GM19240 (cell line): ENCODE measurements around the gene LAD1.
A peak's percentile ranks its signal among the peaks of the same experiment; 100 is the strongest.

Experiments used
- DNase-seq: peaks from one replicate; pipeline ENCODE4 v3.0.0; 2011; ENCODE audit warnings: low spot score; ENCODE audit not compliant: insufficient read length

LAD1 gene

DNA sequence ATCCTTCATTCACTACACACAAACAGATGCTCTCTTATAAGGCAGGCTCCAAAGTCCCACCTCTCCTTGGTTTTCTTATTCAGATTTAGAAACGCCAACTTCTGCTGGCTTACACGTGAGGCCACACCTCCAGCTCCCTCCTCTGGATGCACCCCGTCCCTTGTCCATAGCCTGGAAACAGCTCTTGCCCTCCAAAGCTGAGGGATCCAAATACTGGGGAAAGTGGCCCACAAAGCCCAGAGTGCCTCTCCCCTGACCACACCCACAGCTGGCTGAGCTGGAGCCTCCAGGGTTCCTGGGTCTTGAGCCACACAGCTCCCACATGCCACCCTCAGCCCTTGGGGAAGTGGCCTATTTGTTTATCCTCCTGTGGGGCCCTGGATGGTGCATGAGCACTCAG, 4.5 kb downstream of the LAD1 start:
- no peak for DNase-seq

DNA sequence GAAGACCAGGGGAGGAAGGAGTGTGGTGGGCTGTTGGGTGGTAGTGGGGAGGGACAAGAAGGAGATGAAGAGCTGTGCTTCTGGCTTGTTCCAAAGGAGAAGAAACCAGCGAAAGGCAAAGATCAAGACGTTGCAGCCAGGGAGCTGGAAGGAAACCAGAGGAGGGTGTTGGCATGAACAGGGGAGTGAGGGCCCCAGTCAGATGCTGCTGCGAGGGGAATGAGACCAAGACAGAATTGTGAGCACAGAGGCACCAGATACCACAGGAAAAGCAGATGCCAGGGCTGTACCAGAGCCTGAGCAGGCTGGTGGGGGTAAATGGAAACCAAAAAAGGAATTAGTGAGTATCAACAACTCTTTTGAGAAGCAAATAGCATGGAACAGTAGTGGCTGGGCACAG, 6.0 kb downstream of the LAD1 start:
- no peak for DNase-seq

DNA sequence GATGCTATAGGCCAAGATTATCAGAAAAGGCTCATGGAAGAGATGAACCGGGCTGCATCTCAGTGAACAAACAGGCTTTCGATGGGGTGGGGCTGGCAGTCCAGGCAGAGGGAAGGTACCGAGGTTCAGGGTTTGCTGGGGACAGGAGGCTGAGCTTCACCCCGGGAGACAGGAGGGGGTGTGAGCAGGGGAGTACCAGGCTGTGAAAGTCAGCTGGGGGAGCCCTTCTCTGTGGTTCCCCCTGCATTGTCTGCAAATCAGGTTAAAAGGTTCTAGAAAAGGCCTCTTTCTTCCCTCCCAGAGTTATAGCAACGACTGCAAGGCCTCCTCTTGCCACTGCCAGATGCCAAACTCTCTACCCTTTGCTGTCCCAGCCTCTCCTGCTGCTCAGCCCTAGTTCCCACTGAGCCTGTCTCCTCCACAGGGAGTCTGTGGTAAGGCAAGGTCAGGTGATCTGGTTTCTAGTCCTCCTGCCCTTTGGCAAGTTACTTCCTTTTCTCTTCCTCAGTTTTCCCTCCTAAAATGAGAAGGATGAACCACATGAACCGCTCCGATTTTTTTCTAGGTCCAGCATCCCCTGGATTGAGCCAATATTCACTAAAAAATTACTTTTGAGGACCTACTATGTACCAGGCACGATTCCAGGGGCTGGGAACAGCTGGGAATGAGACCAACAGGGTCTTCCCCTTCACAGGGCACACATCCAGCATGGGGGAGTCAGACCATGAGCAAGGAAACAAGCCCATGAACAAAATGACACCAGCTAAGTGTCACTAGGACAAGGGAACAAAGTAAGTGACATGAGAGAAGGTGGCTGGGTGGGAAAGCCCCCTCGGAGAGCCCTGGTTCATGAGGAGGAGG, 7.2 kb downstream of the LAD1 start:
- DNase-seq: no peak

DNA sequence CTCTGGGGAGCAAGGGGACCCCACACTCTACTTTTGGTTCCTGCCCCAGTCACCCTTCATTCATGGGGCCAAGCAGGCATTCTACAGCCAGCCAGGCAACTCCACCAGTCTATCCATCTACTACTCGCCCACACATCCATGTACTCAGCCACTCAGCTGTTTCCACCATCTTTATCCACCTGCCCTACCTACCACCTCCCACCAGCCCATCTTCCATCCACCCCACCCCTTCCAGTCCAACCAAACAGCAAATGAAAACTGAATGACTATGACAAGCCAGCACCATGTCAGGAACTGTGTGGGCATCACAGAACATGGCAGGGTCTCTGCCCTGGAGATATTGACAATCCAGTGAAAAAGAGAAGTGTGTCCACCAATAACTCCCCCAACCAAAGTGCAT, 7.9 kb downstream of the LAD1 start:
- DNase-seq: no peak

DNA sequence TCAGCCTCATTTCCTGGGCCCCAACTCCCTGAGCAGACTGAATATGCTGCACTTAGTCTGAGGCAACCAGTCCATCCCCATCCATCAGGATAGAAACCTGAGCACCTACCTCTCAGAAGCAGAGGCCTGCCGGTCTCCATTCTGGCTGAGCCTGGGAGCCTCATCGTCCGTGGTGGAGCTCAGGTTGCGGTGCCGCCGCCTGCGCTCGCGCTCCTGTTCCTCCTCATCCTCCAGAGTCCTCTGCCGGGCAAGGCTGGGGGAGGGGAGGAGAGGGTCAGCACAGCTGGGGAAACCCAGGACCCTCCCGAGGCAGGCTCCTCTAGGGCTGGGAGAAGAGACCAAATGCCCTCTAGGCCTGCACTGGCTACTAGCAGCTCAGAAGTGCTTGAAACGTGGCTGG, 10.1 kb downstream of the LAD1 start:
- DNase-seq: no peak

DNA sequence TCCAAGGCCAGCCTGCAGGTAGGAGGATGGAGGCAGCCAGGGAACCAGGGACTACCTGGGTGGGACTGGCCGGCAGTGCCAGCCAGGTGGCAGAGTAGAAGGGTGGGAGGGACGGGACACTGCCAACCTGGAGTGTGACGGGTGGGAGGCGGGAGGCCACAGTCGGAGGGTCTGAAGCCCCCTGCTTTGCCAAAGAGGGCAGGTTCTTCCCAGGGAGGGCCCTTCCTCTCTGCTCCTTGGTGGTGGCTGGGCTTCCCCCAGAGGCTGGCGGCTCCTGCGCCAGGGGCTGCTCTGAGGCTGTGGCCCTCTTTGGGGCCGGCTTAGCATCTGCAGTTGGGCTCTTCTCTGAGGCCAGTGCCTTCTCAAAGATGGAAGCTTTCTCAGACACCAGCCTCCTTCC, 12.9 kb downstream of the LAD1 start:
- no peak for DNase-seq

DNA sequence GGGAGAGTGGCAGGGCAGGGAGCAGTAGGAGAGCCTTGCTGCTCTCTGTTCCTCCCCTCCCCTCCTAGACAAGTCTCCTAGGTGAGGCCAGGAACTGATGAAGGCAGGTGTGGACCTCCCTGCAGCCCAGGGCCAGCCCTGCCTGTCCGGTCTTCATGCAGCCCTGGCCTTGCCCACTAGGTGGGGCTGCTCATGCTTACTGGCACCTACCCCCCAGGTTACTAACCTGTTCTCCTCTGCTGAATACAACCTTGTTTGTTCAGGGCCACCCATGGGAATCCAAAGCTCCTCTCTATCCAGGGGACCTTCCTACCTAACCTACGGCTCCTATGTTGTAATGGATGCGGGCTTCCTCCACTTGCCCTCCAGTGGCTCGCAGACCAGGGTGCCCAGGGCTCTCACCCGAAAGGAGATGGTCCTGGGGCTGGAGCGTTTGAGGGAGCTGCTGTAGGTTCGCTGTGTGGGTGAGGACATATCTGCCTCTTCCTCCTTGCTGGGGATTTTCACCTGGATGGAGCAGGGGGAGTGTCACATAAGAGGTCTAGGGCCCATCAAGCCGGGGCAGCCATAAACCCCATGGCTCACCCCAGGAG, 13.7 kb downstream of the LAD1 start:
- peak; percentile 74 for DNase-seq

DNA sequence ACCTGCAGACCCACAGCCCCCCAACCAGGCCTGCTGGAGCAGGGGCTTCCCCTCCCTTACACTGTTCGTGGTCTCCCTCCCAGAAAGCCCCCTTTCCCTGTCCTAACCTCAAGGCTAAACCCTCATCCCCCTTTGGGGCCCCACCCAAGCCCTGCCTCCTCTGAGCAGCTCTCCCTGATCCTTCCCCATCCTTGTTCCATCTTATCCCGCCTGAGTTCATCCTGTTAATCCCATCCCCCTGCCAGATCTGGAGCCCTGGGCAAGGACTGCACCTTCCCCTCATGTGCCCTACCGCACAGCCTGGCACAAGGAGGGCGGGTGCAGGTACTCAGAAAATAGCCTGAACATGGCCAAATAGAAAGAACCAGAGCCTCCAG, 14.7 kb downstream of the LAD1 start:
- DNase-seq: no peak

DNA sequence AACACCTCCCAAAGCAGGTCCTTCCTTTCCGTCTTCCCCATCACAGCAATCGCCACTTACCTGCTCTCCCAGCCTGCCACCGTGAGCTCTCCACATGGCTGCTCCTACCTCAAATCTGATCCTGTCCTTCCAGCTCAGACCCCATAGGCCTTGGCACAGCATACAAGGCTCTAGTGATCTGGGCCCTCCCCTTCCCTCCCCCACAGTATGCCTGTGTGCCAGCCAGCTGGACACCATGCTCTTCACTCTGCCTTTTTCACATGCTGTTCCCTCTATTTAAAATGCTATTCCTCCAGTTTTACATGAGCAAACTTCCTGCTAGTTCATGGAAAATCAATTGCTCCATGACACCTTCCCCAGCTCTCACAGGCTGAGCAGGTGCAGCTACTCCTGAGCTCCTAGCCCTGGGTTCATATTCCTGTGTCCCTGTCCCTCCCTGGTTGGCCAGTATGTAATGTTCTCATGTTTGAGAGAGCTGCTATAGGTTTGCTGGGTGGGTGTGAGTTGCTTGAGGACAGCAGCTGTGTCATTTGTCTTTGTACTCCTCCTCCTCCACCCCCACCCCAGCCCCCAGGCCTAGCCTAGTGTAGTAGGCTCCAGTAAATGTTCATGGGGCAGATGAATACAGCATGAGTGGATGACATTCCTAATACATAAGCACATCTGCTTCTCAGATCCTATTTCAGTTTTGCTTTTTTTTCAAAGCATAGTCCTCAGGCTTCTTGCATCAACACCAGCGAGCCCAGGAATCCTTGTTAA, 15.3 kb downstream of the LAD1 start:
- DNase-seq: no peak

DNA sequence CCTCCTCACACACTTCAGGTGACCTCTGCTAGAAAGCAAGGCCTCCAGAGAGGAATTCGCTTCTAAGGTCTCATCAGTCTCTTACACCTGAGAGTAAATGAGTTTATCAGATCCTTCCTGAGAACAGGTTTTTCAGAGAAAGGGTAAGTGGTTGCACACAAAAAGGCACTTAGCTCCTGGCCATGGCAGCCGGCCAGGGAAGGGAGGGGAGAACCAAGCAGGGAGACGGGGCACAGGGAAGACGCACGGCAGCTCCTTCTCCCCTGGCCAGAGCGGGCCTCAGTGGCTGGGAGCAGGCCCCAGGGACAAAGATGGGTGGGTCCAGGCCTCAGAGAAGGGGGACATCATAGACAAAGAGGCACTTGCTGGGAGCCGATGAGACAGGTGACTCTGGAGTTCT, 18.0 kb downstream of the LAD1 start:
- no peak for DNase-seq

DNA sequence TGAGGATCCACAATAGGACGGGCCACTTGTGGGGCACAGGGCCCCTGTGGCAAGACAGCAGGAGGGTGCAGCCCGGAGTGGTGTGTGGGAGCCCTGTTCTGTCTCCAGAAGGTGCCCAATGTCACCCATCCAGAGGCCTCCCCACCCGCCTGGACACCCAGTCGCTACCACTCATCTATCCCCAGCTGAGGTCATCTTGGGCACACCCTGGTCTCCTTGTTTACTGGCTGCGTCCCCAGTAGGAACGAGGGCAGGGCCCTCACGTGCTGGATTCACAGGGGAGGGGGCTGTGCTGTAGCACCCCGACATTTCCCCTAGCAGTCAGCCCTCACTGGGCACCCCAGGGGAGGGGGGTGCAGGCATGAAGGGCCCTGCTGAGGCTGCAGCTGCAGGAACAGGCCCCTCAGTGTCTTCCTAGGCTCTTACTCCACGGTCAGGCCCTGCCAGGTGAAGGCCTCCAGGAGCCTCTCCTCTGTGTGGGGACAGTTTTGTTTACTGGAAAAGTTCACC, 19.3 kb downstream of the LAD1 start:
- DNase-seq: no peak

DNA sequence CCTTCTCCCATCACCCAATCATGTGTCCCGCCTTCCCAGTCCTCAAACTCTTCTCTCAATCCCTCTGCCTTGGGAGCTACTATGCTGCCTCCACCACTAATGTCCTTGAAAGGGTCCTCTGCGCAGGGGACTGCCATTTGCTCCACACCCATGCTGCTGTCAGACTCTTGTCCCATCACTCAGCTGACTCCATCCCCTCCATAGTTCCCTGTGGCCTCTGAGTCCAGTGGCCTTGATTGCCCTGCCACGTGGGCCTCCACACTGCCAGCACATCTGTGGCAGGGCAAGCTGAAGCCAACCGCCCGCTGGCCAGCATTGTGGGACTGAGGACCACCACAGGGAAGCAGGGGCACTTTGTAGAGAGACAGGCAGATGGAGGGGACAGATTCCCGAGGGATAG, 20.3 kb downstream of the LAD1 start:
- no peak for DNase-seq

DNA sequence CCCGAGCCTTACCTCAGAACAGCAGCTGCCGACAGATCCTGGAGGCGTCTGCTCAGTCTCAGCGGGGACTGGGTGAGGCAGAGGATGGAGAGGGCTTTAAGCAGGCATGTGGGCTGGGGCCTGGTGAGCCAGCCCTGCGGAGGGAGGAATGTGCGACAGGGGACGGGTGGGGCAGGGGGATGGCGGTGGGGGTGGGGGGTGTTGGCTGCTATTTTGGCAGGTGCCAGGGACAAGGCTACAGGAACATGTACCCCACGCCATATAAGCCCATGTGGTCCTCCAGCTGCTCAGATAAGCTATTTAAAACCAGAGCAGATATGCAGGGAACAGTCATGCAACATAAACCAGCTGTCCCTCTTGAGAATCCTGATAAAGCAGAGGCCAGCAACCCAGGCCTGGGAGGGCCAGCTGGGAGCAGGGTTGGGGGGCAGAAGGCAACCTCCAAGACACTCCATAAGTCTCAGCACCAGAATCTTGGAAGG, 21.5 kb downstream of the LAD1 start, which contains the start of gene TNNT2:
TSS of gene TNNT2 (minus strand) at position 70 of the 482 bp plus-strand sequence. CDS start 4,426 bp downstream, outside the sequence.
- DNase-seq: no peak

DNA sequence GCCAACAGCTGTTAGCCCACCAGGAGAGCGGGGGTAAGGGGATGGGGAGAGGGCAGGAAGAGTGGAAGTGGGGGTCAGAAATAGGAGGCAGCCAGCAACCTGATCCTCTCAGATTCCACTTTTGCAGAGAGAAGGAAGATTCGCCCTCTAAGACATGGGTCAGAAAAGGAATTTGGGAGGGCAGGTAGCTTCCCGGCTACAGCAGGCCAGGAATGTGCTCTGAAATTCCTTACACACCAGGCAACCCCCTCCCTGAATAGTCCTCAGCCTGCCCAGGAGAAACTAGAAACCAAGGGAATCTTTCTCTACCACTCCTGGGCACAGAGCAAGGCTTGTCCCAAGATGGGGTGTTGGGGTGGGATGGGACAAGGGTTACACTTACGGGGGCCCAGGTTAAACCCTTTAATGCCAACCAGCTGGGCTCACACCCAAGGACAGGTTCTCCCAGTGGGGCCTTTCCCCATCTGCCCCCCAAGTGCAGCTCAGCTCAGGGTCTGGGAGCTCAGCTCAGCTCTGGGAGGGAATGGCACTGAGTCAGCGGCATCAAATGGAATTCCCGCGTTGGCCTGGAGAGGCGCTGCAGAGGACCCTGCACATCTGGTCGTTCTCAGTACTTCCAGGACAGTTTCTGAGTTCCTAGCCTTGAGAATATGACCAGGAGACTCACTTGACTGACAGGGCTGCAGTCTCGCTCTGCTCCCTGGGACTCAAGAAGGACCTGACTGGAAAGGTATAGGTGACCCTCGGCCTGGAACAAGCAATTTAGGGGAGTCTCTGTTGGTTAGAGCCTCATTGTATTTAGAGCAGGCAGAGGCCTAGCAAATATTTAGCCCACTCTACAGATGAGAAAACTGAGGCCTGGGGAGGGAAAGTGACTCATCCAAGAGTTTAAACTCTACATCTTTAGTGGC, 22.4 kb downstream of the LAD1 start:
- peak; percentile 29 for DNase-seq

DNA sequence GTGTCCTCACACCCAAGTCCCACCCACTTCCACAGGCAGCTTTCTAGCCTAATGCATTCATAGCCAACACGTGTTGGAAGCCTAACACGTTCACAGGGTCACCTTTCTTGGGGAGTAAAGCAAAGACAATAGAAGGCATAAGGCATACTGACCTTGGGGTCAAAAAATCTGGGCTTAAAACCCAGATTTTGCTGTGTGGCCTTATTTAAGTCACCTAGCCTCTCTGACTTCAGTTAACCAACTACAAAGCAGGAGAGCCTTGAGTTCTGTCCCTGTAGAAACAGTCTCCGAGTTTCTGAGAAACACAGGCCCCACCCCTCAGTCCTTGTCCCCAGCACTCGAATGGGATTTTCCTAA, 23.0 kb downstream of the LAD1 start:
- DNase-seq: no peak

DNA sequence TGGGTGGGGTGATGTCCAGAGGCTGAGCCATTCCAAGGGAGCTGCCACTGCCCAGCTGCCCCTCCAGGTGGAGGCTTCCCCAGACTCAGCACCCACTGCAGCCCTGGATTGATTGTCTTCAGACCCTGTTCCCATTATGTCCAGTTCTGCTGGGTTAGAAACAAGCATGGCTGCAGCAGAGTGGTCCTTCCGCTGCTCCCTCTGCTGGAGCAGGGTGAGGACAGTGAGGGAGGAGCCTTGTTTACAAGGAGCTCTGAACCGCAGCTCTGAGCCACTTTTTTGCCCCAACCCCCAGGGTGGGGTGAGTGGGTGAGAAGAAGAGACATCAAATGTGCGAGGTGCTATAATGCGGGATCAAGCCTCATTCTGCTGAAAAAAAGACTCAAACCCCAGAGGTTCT, 24.0 kb downstream of the LAD1 start:
- DNase-seq: no peak

DNA sequence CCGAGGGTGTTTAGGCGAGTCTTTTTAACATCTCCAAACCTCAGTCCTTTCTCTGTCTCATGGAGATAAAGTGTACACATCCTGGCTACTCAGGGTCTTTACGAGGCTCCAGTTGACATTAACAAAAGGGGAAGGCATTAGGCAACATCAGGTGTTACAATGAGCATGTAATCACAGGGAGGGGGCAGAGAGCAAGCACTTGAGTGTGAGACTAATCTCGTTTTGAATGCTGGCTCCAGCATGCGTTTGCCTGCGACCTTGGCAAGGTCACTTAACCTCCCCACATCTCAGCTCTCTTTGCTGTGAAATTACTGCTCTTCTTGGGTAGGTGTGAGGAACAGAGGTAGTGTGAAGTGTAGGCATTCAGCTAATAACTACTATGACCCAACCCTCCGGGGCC, 24.8 kb downstream of the LAD1 start:
- no peak for DNase-seq

DNA sequence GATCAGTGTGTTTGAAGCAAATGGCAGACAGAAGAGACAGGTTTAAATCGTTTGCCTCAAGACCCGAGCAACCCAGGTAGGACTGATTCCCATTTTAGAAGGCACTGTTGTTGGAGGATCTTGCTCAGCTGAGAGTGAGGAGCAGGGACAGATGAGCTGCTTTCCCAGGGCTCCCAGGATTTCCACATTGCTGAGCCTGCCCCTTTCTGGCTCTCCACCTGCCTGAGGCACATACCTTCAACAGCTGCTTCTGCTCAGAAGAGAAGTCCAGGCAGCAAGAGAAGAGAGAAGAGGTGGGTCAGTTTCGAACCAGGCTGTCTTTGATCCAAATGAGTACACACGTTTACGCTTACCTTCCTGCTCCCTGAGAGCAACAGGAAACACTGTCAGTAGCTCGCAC, 27.3 kb downstream of the LAD1 start:
- no peak for DNase-seq

DNA sequence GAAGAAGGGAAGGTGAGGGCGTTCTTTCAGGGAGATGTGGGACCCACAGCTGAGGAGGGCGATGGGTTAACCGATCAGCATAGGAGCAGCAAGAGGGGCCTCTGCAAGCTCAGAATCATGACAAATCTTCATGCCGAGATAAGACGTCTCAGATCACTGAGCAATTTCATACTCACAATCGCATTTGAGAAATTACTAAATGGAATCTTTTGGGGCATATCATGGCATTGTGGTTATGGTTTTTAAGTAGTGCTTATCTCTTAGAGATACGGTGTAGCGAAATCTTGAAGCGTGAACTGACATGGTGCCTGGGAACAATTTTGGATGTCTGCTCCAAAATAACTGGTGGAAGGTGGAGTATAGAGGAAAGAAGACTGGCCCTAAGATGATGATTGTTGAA, 27.8 kb downstream of the LAD1 start:
- DNase-seq: no peak

DNA sequence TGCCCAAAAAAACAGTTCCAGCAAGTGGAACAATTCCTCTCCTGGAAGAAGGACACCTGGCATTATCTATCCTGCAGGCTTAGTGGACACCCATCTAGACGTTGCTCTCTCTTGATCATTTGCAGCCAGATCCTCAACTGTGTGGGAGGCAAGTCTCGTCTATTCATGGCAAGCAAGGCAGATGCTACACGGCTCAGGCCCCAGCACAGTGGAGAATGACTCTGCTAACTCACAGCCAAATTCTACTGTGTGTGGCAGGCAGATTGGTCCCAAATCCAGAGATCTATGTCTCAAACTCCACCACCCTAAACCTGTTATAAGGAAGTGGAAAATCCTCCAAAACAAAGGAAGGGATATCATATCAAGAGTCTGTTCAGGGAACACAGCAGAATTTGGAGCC, 28.6 kb downstream of the LAD1 start:
- DNase-seq: no peak

DNA sequence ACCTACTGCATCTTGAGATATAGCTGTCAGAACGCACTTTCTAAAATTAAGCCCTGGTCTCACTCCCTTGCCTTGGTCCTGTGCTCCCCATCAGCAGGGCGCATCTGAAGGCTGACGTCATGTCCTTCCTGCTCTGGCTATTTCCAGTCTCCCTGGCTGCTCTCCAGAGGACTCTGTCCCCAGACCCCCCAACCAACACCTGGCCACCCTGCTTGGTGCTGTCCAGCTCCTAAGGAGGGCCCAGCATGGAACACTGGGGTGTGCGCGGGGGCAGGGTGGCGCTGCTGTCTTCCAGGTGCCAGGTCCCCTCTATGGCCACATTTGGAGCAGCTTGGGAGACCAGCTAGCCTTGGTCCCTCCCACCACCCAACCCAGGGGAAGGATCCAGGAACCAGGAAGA, 29.9 kb downstream of the LAD1 start:
- DNase-seq: no peak
